Measurements from ENCODE around the gene ULBP1.
"Not testable (repeated sequence)": the region's sequence is repeated elsewhere in the genome, so short reads cannot be mapped to it uniquely, and the experiment has no call there.

The ULBP1 gene

GRCh38 chr6:149953934-149954327, 9.8 kb upstream of the ULBP1 start:
- DNase-seq (ENCODE audit: low read depth): not testable (repeated sequence)

DNA sequence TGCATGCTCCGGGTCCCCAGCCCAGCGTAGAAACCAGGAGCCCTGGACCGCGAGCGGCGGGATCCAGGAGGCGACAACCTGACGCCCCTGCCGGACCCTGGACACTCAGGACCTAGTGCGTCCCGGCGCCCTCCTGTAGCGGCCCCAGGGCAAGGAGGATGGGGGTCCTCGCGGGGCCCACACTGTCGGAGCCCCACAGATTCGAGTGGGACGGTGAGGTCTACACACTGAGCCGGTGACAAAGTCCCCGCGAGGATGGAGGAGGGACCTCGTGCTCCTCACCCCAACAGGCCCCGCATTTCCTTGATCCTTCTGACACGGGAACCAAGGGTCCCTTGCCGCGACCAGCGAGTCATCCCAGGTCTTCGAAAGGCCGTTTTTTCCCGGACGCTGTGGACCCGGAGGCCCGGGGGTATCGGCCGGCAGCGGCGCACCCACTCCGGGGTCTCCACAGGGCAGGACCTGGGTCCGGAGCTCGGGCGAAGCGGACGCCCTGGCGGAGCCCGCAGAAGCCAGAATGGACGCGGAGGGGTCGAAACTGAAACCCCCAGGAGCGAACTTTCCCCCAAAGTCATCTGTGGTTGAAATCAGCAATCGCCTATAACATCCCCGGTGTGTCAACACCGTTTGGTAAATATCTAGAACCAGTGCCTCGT, 9.3 kb upstream of the ULBP1 start:
- DNase-seq (ENCODE audit: low read depth): not testable (repeated sequence)

- DNase-seq (ENCODE audit: low read depth): not testable (repeated sequence)
Measured at GRCh38 chr6:149954984-149955653, 8.6 kb upstream of the ULBP1 start.

DNA sequence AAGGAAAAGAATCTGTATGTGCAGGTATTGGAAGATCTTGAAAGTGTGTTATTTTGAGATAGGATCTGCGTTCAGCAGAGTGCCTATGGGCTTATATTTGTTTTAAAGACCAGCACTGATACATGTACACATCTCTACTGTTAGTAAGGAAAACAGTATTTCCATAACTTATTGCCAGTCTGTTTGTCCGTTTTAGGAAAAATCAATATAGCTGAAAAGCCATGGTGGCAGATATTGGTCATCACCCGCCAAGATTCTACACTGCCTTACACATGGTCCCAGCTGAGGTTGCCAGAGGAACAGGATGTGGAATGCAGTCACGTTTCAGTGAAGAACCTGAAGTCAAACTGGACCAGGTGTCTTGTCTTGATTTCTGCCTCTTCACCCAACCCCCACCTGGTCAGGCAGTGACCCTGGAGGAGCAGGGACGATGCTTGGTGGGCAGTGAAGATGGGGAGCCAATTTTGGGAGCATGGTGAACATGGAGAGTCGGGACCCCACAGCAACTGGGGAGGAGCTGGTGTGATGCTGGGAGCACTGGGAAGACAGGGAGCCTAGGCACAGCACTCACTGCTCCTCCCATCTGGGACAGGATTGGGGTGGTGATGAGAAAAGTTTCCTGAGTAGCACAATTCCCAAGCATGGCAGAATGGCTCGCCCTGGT, 8.0 kb upstream of the ULBP1 start:
- not testable (repeated sequence) for DNase-seq (ENCODE audit: low read depth)

DNA sequence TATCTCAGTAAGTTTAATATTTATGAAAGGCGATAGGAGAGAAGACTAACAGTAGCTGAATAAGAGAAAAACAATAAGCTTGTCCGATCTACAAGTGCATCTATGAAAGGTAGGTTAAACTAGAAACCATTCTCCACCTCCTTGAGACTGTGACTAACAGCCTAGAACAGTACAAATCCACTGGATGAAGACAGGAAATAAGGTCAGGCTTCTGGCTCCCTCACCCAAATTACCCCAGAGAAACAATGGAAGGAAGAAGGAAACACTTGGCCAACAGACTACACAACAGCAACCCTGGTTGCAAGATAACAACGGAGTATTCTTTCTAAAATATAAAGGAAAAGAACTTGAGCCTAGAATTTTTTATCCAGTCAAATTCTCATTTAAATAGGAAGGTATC, 5.6 kb upstream of the ULBP1 start:
- not testable (repeated sequence) for DNase-seq (ENCODE audit: low read depth)

- DNase-seq (ENCODE audit: low read depth): not testable (repeated sequence)
Measured at GRCh38 chr6:149959806-149960205, 3.9 kb upstream of the ULBP1 start.

DNA sequence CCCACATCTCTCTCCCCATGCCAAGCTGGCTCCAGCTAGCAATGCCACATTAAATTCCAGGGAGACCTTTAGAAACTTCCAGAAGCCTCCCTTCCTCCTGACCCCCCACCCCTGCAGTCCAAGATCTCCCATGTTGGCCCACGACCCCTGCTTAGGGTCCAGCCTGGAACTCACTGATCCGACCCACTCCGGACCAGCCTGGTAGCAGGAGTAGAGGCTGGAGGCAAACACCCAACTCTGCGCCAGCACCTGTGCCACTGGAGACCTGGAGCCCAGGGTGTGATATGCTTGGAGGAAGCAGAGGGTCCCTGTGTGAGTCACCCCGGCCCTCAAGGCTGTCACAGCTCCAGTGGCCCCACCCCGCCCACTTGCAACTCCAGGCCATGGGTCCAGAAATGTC, 3.3 kb upstream of the ULBP1 start:
- no peak for DNase-seq (ENCODE audit: low read depth)

GRCh38 chr6:149961728-149962425, 1.9 kb upstream of the ULBP1 start:
- no peak for DNase-seq (ENCODE audit: low read depth)

GRCh38 chr6:149962461-149963211, 1.1 kb upstream of the ULBP1 start:
- no peak for DNase-seq (ENCODE audit: low read depth)

DNA sequence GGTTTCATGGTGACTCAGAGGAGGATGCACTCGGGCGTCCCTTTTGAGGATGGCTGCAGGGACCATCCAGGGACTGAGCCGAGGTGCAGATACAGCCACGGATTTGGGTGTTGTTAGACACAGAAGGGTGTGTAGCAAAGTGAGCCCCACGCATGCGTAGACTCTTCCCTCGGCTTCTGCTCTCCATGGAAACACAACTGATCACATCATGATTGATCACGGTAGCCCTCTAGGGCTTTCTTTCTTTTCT, 606 bp upstream of the ULBP1 start:
- DNase-seq (ENCODE audit: low read depth): no peak

- no peak for DNase-seq (ENCODE audit: low read depth)
Measured at GRCh38 chr6:149964308-149965193, 808 bp downstream of the ULBP1 start.

GRCh38 chr6:149965194-149966020, 1.7 kb downstream of the ULBP1 start:
- DNase-seq (ENCODE audit: low read depth): no peak

- DNase-seq (ENCODE audit: low read depth): not testable (repeated sequence)
Measured at GRCh38 chr6:149966319-149966718, 2.6 kb downstream of the ULBP1 start.

GRCh38 chr6:149967591-149967990, 3.8 kb downstream of the ULBP1 start:
- DNase-seq (ENCODE audit: low read depth): no peak

DNA sequence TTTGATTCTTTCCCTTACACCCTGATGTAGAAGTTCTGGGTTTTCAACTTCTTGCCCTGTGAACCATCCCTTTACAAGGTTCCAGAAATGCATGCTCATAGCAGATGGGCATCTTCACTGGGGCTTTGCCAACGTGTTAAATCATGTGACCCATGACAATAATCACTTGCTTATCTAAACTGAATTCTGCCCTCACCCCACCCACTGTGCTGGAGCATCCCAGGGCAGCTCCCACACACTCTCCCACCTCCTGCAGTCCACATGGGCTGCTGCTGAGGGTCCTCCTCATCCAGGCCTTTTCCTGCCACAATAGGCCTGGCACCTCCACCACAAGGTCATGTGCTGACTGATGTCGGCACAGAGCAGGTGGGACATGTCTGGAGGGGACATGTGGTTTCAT, 4.3 kb downstream of the ULBP1 start:
- DNase-seq (ENCODE audit: low read depth): not testable (repeated sequence)

DNA sequence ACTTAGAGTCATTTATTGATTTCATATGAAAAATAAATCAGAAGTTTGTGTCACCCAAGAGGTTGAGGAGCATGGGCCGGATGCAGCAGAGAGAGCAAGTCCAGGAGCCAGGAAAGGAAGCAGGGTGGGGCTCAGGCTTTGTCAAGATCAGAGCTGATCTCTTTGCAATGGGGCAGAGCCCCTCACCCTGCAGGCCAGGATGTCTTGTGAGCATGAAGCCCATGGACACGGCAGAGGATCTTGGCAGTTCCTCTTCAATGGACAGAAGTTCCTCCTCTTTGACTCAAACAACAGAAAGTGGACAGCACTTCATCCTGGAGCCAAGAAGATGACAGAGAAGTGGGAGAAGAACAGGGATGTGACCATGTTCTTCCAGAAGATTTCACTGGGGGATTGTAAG, 5.2 kb downstream of the ULBP1 start:
- DNase-seq (ENCODE audit: low read depth): not testable (repeated sequence)

GRCh38 chr6:149969635-149970034, 5.9 kb downstream of the ULBP1 start:
- no peak for DNase-seq (ENCODE audit: low read depth)

GRCh38 chr6:149974394-149974793, 10.7 kb downstream of the ULBP1 start:
- DNase-seq (ENCODE audit: low read depth): not testable (repeated sequence)

DNA sequence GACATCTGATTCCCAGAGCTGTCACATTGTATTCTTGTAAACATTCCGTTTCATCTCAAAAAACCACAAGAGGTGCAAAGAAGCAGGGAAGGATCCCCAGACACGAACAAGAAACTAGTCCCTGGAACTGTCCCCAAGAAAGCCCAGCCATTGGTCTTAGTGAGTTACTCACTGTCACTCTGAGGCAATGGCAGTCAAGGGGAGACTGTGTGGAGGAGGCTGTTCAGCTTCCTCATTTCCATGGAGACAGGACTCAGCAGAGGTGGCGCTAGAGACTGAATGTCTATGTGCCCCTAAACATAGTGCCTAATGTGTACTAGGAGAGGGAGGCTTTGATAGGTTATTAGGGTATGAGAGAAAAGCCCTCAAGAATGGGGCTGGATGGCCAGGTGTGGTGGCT, 11.1 kb downstream of the ULBP1 start:
- no peak for DNase-seq (ENCODE audit: low read depth)

GRCh38 chr6:149975400-149975799, 11.7 kb downstream of the ULBP1 start:
- DNase-seq (ENCODE audit: low read depth): no peak

Data from T-helper 22 cell (primary cell).